Measurements from ENCODE around the gene HID1.

The HID1 gene

DNA sequence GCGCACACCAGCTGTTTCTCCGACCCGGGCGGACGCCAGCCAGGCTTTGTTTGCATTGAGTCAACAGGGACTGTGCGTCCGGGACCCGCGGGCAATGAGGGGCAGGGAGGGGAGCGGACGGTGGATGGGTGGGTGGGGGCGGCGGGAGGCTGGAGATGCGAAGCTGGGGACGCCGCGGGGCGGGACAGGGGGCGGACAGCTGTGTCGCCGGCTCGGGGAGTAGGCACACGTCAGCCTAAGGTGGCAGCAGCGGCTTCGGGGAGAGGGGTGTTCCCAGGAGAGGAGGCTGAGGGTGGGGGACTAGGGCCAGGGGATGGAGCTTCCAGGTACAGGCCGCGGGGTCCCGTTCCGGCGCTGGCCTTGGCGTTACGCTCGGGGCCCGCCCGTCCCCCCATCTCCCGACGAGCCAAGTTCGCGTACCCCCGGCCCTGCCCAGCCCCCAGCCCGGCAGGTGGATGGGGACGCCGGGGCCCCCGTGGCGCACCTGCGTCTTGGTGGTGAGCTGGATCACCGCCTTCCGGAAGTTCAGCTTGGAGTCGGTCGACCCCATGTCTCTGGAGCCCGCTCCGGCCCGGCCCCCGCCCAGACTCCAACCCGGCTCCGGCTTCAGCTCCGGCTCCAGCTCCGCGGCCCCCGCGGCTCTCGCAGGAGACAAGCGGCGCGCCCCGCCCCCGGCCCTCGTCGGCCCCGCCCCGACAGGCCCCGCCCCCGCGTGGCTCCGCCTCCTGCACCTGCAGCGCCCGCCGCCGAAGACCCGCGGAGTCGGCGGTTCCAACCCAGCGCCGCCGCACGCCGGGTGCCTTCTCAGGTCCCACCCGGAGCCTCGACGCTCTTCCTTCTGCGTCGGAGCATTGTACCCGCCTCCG lies at the start of gene HID1:
TSS of gene HID1 (minus strand) at position 653 of the 866 bp plus-strand sequence. CDS start at position 550, 103 bp downstream.
- no CpG with 5 or more reads among the region's 95 CpGs for WGBS (ENCODE audit: insufficient coverage, insufficient read length)
- DNase-seq (ENCODE audit: low read depth, low spot score): no peak
- Histone ChIP-seq H3K9me3 (ENCODE audit: control insufficient read depth, insufficient read depth, low read length) (no peaks in the 10 kb centered on the region), H3K27me3 (ENCODE audit: control insufficient read depth, insufficient read depth, low read length) (peaks cover 17% of the 10 kb centered on the region), H3K4me1 (ENCODE audit: control insufficient read depth, insufficient read depth, low read length) (peaks cover 7% of the 10 kb centered on the region; the same call in 1 of the 2 replicates), H3K36me3 (ENCODE audit: control insufficient read depth, insufficient read depth, low read length) (no peaks in the 10 kb centered on the region), H3K27ac (ENCODE audit: low read length) (no peak within 1 kb of the TSS), H3K4me3 (ENCODE audit: low read length) (peak within 1 kb of the TSS; percentile 61; the same call in 1 of the 2 replicates)

DNA sequence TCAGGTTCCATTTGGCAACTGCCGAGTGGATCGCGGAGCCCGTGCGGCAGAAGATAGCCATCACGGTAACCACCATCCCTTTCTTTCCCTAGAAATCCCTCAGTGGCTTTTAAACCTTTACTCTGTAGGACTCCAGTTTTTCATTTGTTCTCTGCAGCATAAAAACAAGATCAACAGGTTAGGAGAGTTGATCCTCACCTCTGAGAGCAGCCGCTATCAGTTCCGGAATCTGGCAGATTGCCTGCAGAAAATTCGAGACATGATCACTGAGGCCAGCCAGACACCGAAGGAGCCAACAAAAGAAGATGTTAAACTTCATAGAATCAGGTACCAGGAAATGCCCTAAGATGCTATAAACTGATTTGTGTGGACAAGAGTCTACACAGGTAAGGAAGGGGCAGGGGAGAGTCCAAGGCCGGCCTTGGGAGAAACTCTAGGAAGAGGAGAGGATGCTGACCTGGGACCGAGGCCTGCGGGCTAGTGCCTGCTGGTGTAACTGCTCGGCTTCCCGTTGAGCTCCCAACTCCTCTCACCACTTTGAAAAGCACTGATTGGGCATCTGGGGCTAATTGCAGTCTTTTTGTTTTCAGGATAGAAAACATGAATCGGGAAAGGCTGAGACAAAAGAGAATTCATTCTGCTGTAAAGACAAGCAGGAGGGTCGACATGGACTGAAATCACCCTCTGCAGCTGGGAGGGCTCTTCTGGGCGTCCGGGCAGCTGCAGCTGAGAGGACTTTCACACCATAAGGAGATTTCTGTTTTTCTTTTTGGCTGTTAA lies 48.0 kb upstream of the HID1 start:
- peaks cover 14% of the 10 kb centered on the region; the same call in 1 of the 2 replicates for H3K36me3 ChIP-seq (ENCODE audit: control insufficient read depth, insufficient read depth, low read length)
- WGBS (ENCODE audit: insufficient coverage, insufficient read length): no CpG with 5 or more reads among the region's 19 CpGs

DNA sequence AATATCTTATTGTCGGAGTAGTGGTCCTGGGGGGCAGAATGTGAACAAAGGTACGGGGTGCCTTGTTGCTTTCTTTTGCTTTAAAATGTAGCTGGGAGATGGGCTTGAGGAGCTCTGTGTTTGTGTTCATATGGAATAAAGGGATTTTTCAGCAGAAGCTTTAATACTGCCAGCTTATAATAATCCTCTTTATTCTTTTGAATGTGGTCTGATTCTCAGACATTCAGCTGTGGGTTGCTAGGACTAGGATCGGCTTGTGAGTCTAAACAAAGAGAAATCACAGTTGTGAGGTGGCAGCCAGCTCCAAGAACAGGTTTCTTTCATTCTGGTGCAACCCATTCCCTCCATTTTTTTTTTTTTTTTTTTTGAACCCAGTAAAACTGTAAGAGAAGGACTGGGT lies 47.2 kb upstream of the HID1 start:
- Histone ChIP-seq H3K9me3 (ENCODE audit: control insufficient read depth, insufficient read depth, low read length) (no peaks in the 10 kb centered on the region), H3K4me1 (ENCODE audit: control insufficient read depth, insufficient read depth, low read length) (no peaks in the 10 kb centered on the region), H3K27ac (ENCODE audit: low read length) (no peak overlapping the region), H3K36me3 (ENCODE audit: control insufficient read depth, insufficient read depth, low read length) (peaks cover 14% of the 10 kb centered on the region; the same call in 1 of the 2 replicates), H3K4me3 (ENCODE audit: low read length) (no peak overlapping the region), H3K27me3 (ENCODE audit: control insufficient read depth, insufficient read depth, low read length) (no peaks in the 10 kb centered on the region)
- WGBS (ENCODE audit: insufficient coverage, insufficient read length): no CpG with 5 or more reads among the region's 3 CpGs
- DNase-seq (ENCODE audit: low read depth, low spot score): no peak

More for the DNA sequence above, 48.0 kb upstream of the HID1 start:
- H3K4me1 ChIP-seq (ENCODE audit: control insufficient read depth, insufficient read depth, low read length): no peaks in the 10 kb centered on the region
- no peak overlapping the region for H3K27ac ChIP-seq (ENCODE audit: low read length)
- H3K9me3 ChIP-seq (ENCODE audit: control insufficient read depth, insufficient read depth, low read length): no peaks in the 10 kb centered on the region
- H3K4me3 ChIP-seq (ENCODE audit: low read length): no peak overlapping the region
- DNase-seq (ENCODE audit: low read depth, low spot score): no peak
- H3K27me3 ChIP-seq (ENCODE audit: control insufficient read depth, insufficient read depth, low read length): no peaks in the 10 kb centered on the region

GRCh38 chr17:75019146-75019545 lies 46.6 kb upstream of the HID1 start:
- no peak overlapping the region for H3K27ac ChIP-seq (ENCODE audit: low read length)

GRCh38 chr17:75013092-75013559 lies 40.6 kb upstream of the HID1 start:
- H3K4me1 ChIP-seq (ENCODE audit: control insufficient read depth, insufficient read depth, low read length): peaks cover 1% of the 10 kb centered on the region; the same call in 1 of the 2 replicates
- no peak for DNase-seq (ENCODE audit: low read depth, low spot score)
- H3K9me3 ChIP-seq (ENCODE audit: control insufficient read depth, insufficient read depth, low read length): no peaks in the 10 kb centered on the region
- no CpG with 5 or more reads among the region's 10 CpGs for WGBS (ENCODE audit: insufficient coverage, insufficient read length)
- H3K27me3 ChIP-seq (ENCODE audit: control insufficient read depth, insufficient read depth, low read length): no peaks in the 10 kb centered on the region
- H3K27ac ChIP-seq (ENCODE audit: low read length): no peak overlapping the region
- no peaks in the 10 kb centered on the region for H3K36me3 ChIP-seq (ENCODE audit: control insufficient read depth, insufficient read depth, low read length)
- peak overlapping the region; percentile 85; the same call in 1 of the 2 replicates for H3K4me3 ChIP-seq (ENCODE audit: low read length)

More at GRCh38 chr17:75019146-75019545, 46.6 kb upstream of the HID1 start:
- no peak for DNase-seq (ENCODE audit: low read depth, low spot score)
- no CpG with 5 or more reads among the region's 5 CpGs for WGBS (ENCODE audit: insufficient coverage, insufficient read length)
- H3K9me3 ChIP-seq (ENCODE audit: control insufficient read depth, insufficient read depth, low read length): no peaks in the 10 kb centered on the region
- no peaks in the 10 kb centered on the region for H3K27me3 ChIP-seq (ENCODE audit: control insufficient read depth, insufficient read depth, low read length)
- no peaks in the 10 kb centered on the region for H3K4me1 ChIP-seq (ENCODE audit: control insufficient read depth, insufficient read depth, low read length)
- H3K4me3 ChIP-seq (ENCODE audit: low read length): no peak overlapping the region
- peaks cover 14% of the 10 kb centered on the region; the same call in 1 of the 2 replicates for H3K36me3 ChIP-seq (ENCODE audit: control insufficient read depth, insufficient read depth, low read length)

- no peak for DNase-seq (ENCODE audit: low read depth, low spot score)
- H3K4me3 ChIP-seq (ENCODE audit: low read length): peak within 1 kb of the TSS; percentile 85; the same call in 1 of the 2 replicates
These were observed 40.0 kb upstream of the HID1 start, which contains the start of gene MRPL58 for GRCh38 chr17:75012346-75013091. TSS of gene MRPL58 (plus strand) at chr17:75012670. CDS start at chr17:75012687, 17 bp downstream.

GRCh38 chr17:75012096-75012345 lies 39.5 kb upstream of the HID1 start:
- Histone ChIP-seq H3K27me3 (ENCODE audit: control insufficient read depth, insufficient read depth, low read length) (no peaks in the 10 kb centered on the region), H3K27ac (ENCODE audit: low read length) (no peak overlapping the region), H3K36me3 (ENCODE audit: control insufficient read depth, insufficient read depth, low read length) (no peaks in the 10 kb centered on the region), H3K4me3 (ENCODE audit: low read length) (peak overlapping the region; percentile 21; the same call in 1 of the 2 replicates), H3K9me3 (ENCODE audit: control insufficient read depth, insufficient read depth, low read length) (no peaks in the 10 kb centered on the region), H3K4me1 (ENCODE audit: control insufficient read depth, insufficient read depth, low read length) (peaks cover 1% of the 10 kb centered on the region; the same call in 1 of the 2 replicates)
- DNase-seq (ENCODE audit: low read depth, low spot score): no peak
- WGBS (ENCODE audit: insufficient coverage, insufficient read length): no CpG with 5 or more reads among the region's 5 CpGs

More at GRCh38 chr17:75012346-75013091, 40.0 kb upstream of the HID1 start, which contains the start of gene MRPL58:
- H3K27ac ChIP-seq (ENCODE audit: low read length): no peak within 1 kb of the TSS
- no peaks in the 10 kb centered on the region for H3K27me3 ChIP-seq (ENCODE audit: control insufficient read depth, insufficient read depth, low read length)
- no peaks in the 10 kb centered on the region for H3K36me3 ChIP-seq (ENCODE audit: control insufficient read depth, insufficient read depth, low read length)
- WGBS (ENCODE audit: insufficient coverage, insufficient read length): no CpG with 5 or more reads among the region's 63 CpGs
- H3K9me3 ChIP-seq (ENCODE audit: control insufficient read depth, insufficient read depth, low read length): no peaks in the 10 kb centered on the region
- peaks cover 1% of the 10 kb centered on the region; the same call in 1 of the 2 replicates for H3K4me1 ChIP-seq (ENCODE audit: control insufficient read depth, insufficient read depth, low read length)

DNA sequence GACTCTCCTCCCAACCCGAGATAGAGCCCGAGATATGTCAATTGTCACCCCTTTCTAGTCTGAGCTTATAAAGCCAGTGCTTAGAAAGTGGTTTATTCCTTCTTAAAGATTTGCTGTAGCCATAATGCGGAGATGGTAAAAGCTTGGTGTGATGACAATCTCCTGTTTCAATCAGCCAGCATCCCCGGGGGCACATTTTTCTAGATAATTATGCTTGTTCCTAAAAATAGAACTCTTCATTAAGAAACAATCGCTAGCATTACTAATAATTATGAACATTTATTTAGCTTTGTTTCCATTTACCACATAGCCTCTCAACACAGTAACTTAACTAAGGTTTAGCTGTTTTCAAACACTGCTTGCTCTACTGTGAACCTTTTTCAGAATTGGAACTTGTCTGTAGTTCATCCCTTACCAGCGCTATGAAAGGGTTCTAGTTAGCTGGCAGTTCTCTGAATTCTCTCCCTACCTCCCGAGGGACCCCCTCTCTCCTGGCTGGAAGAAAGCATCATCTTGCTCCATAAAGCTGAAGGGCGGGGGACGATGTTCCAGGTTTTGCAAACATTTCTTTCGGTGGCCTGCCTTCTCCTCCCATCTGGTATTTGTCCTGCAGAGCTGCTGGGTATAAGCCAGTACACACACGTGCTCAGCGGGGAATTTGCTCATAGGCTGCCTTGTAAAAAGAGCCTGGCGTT lies 39.0 kb upstream of the HID1 start:
- WGBS (ENCODE audit: insufficient coverage, insufficient read length): no CpG with 5 or more reads among the region's 13 CpGs
- H3K27ac ChIP-seq (ENCODE audit: low read length): no peak overlapping the region
- DNase-seq (ENCODE audit: low read depth, low spot score): no peak

GRCh38 chr17:75010683-75011400 lies 38.3 kb upstream of the HID1 start:
- no peaks in the 10 kb centered on the region for H3K36me3 ChIP-seq (ENCODE audit: control insufficient read depth, insufficient read depth, low read length)
- H3K9me3 ChIP-seq (ENCODE audit: control insufficient read depth, insufficient read depth, low read length): no peaks in the 10 kb centered on the region
- H3K4me1 ChIP-seq (ENCODE audit: control insufficient read depth, insufficient read depth, low read length): peaks cover 1% of the 10 kb centered on the region; the same call in 1 of the 2 replicates
- H3K27ac ChIP-seq (ENCODE audit: low read length): no peak overlapping the region
- no peaks in the 10 kb centered on the region for H3K27me3 ChIP-seq (ENCODE audit: control insufficient read depth, insufficient read depth, low read length)
- no peak for DNase-seq (ENCODE audit: low read depth, low spot score)
- WGBS (ENCODE audit: insufficient coverage, insufficient read length): no CpG with 5 or more reads among the region's 8 CpGs
- no peak overlapping the region for H3K4me3 ChIP-seq (ENCODE audit: low read length)

More for the DNA sequence above, 39.0 kb upstream of the HID1 start:
- Histone ChIP-seq H3K27me3 (ENCODE audit: control insufficient read depth, insufficient read depth, low read length) (no peaks in the 10 kb centered on the region), H3K36me3 (ENCODE audit: control insufficient read depth, insufficient read depth, low read length) (no peaks in the 10 kb centered on the region), H3K9me3 (ENCODE audit: control insufficient read depth, insufficient read depth, low read length) (no peaks in the 10 kb centered on the region), H3K4me3 (ENCODE audit: low read length) (no peak overlapping the region; the same call in 1 of the 2 replicates), H3K4me1 (ENCODE audit: control insufficient read depth, insufficient read depth, low read length) (peaks cover 1% of the 10 kb centered on the region; the same call in 1 of the 2 replicates)

All from iPS DF 6.9 (cell line).